H1 (cell line): ENCODE data around the gene AOAH. TPM values are rescaled to one million over a fixed set of nuclear protein-coding genes. Genes with fewer than 3 reads are reported as not detected.

Source experiments
- CTCF ChIA-PET: fragments of 300-600 bp; sonication (Branson Sonifier 250); formaldehyde crosslinking; loops from one replicate; lab custom pipeline; 2021; ENCODE audit not compliant: partially characterized antibody; lab: Charles Lee
- POLR2A ChIA-PET: fragments of 300-600 bp; sonication (Branson Sonifier 250); formaldehyde crosslinking; loops from one replicate; lab custom pipeline; 2021; ENCODE audit warnings: inconsistent platforms; ENCODE audit not compliant: partially characterized antibody; lab: Charles Lee
- DNase-seq, 2 experiments: peaks; one replicate each; pipeline versions ENCODE4 v3.0.0 to v3.0.0-alpha.2; 2010 to 2022; ENCODE audit warnings: low spot score in 2 of 2, low read depth in 1 of 2, mixed read lengths in 1 of 2
- FAIRE-seq: peaks from 2 replicates; lab custom pipeline; 2011; peaks lifted over from hg19 to GRCh38; lab: Jason Lieb, UNC
- H2AFZ ChIP-seq: 2 replicates; pipeline ENCODE4 v1.8.1; 2012; ENCODE audit warnings: low read length, inconsistent platforms
- H2AK5ac ChIP-seq: 2 replicates; pipeline ENCODE4 v1.6.1; 2013; ENCODE audit warnings: low read depth, low read length
- H2BK120ac ChIP-seq: replicated peaks from 2 replicates; pipeline ENCODE3; 2013; ENCODE audit warnings: low read depth, low read length, inconsistent platforms
- H2BK12ac ChIP-seq: 2 replicates; pipeline ENCODE4 v1.6.1; 2013; ENCODE audit warnings: low read depth, low read length
- H2BK15ac ChIP-seq: 2 replicates; pipeline ENCODE4 v1.6.1; 2013; ENCODE audit warnings: low read length
- H2BK20ac ChIP-seq: 2 replicates; pipeline ENCODE4 v1.6.1; 2013; ENCODE audit warnings: low read length
- H2BK5ac ChIP-seq: 2 replicates; pipeline ENCODE4 v1.6.1; 2013; ENCODE audit warnings: low read depth, low read length
- H3K14ac ChIP-seq: 2 replicates; pipeline ENCODE4 v1.6.1; 2013; ENCODE audit warnings: inconsistent platforms; ENCODE audit not compliant: insufficient read length
- H3K18ac ChIP-seq: 2 replicates; pipeline ENCODE4 v1.6.1; 2013; ENCODE audit warnings: low read length; ENCODE audit errors: extremely low read depth
- H3K23ac ChIP-seq: 2 replicates; pipeline ENCODE4 v1.6.1; 2013; ENCODE audit warnings: inconsistent platforms; ENCODE audit not compliant: insufficient read length
- H3K23me2 ChIP-seq: 2 replicates; pipeline ENCODE4 v1.6.1; 2013; ENCODE audit warnings: low read depth, low read length
- H3K27ac ChIP-seq: 2 replicates; pipeline ENCODE4 v1.6.1; 2011; ENCODE audit warnings: low read depth, low read length, inconsistent platforms
- H3K27me3 ChIP-seq, 4 experiments: replicated peaks in 1 of 4; 1 replicate in 1 of 4; 2 replicates in 3 of 4; pipeline versions ENCODE4 v1.6.1 to v1.8.1; 2011 to 2013; ENCODE audit warnings: low read length in 3 of 4, mild to moderate bottlenecking in 3 of 4, inconsistent platforms in 2 of 4, mixed read lengths in 2 of 4, moderate library complexity in 1 of 4; ENCODE audit not compliant: control insufficient read depth in 3 of 4, insufficient read depth in 3 of 4; ENCODE audit errors: extremely low read depth in 1 of 4
- H3K36me3 ChIP-seq, 4 experiments: 2 replicates each; pipeline versions ENCODE4 v1.6.1 to v1.8.1; 2011 to 2013; ENCODE audit warnings: mild to moderate bottlenecking in 4 of 4, low read length in 3 of 4, moderate library complexity in 2 of 4, control low read depth in 1 of 4, inconsistent platforms in 1 of 4; ENCODE audit not compliant: insufficient read depth in 4 of 4, control insufficient read depth in 2 of 4
- H3K4ac ChIP-seq: replicated peaks from 2 replicates; pipeline ENCODE3; 2013; ENCODE audit warnings: low read length, low read depth, mixed read lengths, inconsistent platforms; ENCODE audit not compliant: insufficient read length
- H3K4me1 ChIP-seq, 4 experiments: replicated peaks in 1 of 4; 1 replicate in 1 of 4; 2 replicates in 3 of 4; pipeline versions ENCODE4 v1.6.1 to v1.8.1; 2011 to 2013; ENCODE audit warnings: low read length in 3 of 4, inconsistent platforms in 2 of 4, mixed read lengths in 1 of 4; ENCODE audit not compliant: insufficient read depth in 4 of 4, control insufficient read depth in 3 of 4
- H3K4me2 ChIP-seq, 2 experiments: 2 replicates each; pipeline versions ENCODE4 v1.6.1 to v1.8.1; 2011 to 2013; ENCODE audit warnings: low read depth in 2 of 2, low read length in 2 of 2, control low read depth in 1 of 2, inconsistent platforms in 1 of 2, mild to moderate bottlenecking in 1 of 2; ENCODE audit not compliant: insufficient read depth in 1 of 2
- H3K4me3 ChIP-seq, 4 experiments: fragments of 200-600, 300-600 bp in 1 of 4; sonication (generic), shearing (Covaris generic), sonication (Bioruptor Twin) in 1 of 4; 2 replicates each; pipeline versions ENCODE4 v1.5.1 to v1.8.1; 2011 to 2016; ENCODE audit warnings: low read length in 4 of 4, low read depth in 3 of 4, control low read depth in 2 of 4, inconsistent platforms in 2 of 4, mild to moderate bottlenecking in 2 of 4, mixed read lengths in 1 of 4, moderate library complexity in 1 of 4; ENCODE audit not compliant: insufficient read depth in 2 of 4; ENCODE audit errors: extremely low read depth in 1 of 4
- H3K56ac ChIP-seq: replicated peaks from 2 replicates; pipeline ENCODE3; 2013; ENCODE audit warnings: low read depth, mild to moderate bottlenecking, mixed read lengths, low read length, inconsistent platforms; ENCODE audit not compliant: insufficient read length
- H3K79me1 ChIP-seq: 2 replicates; pipeline ENCODE4 v1.6.1; 2013; ENCODE audit warnings: low read depth, low read length, control low read depth
- H3K79me2 ChIP-seq, 2 experiments: 2 replicates each; pipeline versions ENCODE4 v1.6.1 to v1.8.1; 2012 to 2013; ENCODE audit warnings: low read length in 2 of 2, mild to moderate bottlenecking in 2 of 2, inconsistent platforms in 1 of 2; ENCODE audit not compliant: insufficient read depth in 2 of 2, control insufficient read depth in 1 of 2
- H3K9ac ChIP-seq, 4 experiments: replicated peaks in 1 of 4; 1 replicate in 1 of 4; 2 replicates in 3 of 4; pipeline versions ENCODE4 v1.6.1 to v1.8.1; 2011 to 2013; ENCODE audit warnings: low read depth in 3 of 4, low read length in 3 of 4, control low read depth in 2 of 4, mild to moderate bottlenecking in 2 of 4, moderate library complexity in 2 of 4, inconsistent platforms in 1 of 4; ENCODE audit errors: extremely low read depth in 1 of 4
- H3K9me3 ChIP-seq, 2 experiments: 2 replicates each; pipeline versions ENCODE4 v1.6.1 to v1.8.1; 2012 to 2013; ENCODE audit warnings: mild to moderate bottlenecking in 2 of 2, moderate library complexity in 2 of 2, control low read depth in 1 of 2, inconsistent platforms in 1 of 2, low read depth in 1 of 2, low read length in 1 of 2, mixed read lengths in 1 of 2; ENCODE audit not compliant: insufficient read depth in 2 of 2
- H4K20me1 ChIP-seq, 2 experiments: replicated peaks in 1 of 2; 2 replicates each; pipeline versions ENCODE3 to v1.8.1; 2011 to 2013; ENCODE audit warnings: inconsistent platforms in 2 of 2, low read length in 2 of 2, mild to moderate bottlenecking in 1 of 2; ENCODE audit not compliant: insufficient read depth in 2 of 2, control insufficient read depth in 1 of 2
- H4K5ac ChIP-seq: 2 replicates; pipeline ENCODE4 v1.6.1; 2013; ENCODE audit warnings: low read length, low read depth, mixed read lengths, inconsistent platforms; ENCODE audit not compliant: insufficient read length
- H4K8ac ChIP-seq: 2 replicates; pipeline ENCODE4 v1.8.0; 2013; ENCODE audit warnings: mild to moderate bottlenecking, moderate library complexity, low read length, inconsistent platforms; ENCODE audit not compliant: insufficient read depth; ENCODE audit errors: extremely low read depth
- H4K91ac ChIP-seq: replicated peaks from 2 replicates; pipeline ENCODE3; 2013; ENCODE audit warnings: low read length, mixed read lengths, inconsistent platforms; ENCODE audit not compliant: insufficient read length
- CTBP2 ChIP-seq: IDR thresholded peaks from 2 replicates; pipeline ENCODE4 v1.7.0; 2011; ENCODE audit warnings: borderline replicate concordance, mild to moderate bottlenecking, moderate library complexity, mixed read lengths, low read length; ENCODE audit not compliant: insufficient read depth, insufficient read length
- JUN ChIP-seq: IDR thresholded peaks from 2 replicates; pipeline ENCODE4 v1.6.1; 2011; ENCODE audit warnings: low read depth, mild to moderate bottlenecking, improper control_type of control experiment, low read length
- RXRA ChIP-seq: IDR thresholded peaks from 2 replicates; pipeline ENCODE4 v1.6.1; 2011; ENCODE audit warnings: low read depth, mild to moderate bottlenecking, low read length, moderate library complexity; ENCODE audit not compliant: insufficient read depth
- SP2 ChIP-seq: IDR thresholded peaks from 2 replicates; pipeline ENCODE4 v1.6.1; 2012; ENCODE audit warnings: mild to moderate bottlenecking, low read length, inconsistent platforms
- SRF ChIP-seq: IDR thresholded peaks from 2 replicates; pipeline ENCODE4 v1.6.1; 2011; ENCODE audit warnings: mild to moderate bottlenecking, low read depth, low read length, moderate library complexity
- WGBS, 2 experiments: shearing (Covaris generic) in 1 of 2; methylation state at CpG; one replicate each; pipeline versions ENCODE4 v1.1.6 to v1.1.7; 2013 to 2015; ENCODE audit warnings: low lambda C conversion rate in 2 of 2, mixed read lengths in 2 of 2, inconsistent platforms in 1 of 2, low coverage in 1 of 2, missing lambda C conversion rate in 1 of 2; ENCODE audit not compliant: insufficient replicate concordance in 2 of 2, insufficient coverage in 1 of 2, insufficient read length in 1 of 2; ENCODE audit errors: extremely low coverage in 1 of 2, missing lambda C conversion rate in 1 of 2; 5-methylcytosine and 5-hydroxymethylcytosine counted together
- polyA plus RNA-seq, 7 experiments: library from polyadenylated mRNA; depleted of rRNA in 3 of 7; stranded (reverse) in 5 of 7; unstranded in 2 of 7; fragments of >200 nt in 5 of 7; fragments of 200-250 nt in 2 of 7; gene quantifications; 1 replicate in 5 of 7; 2 replicates in 1 of 7; 4 replicates in 1 of 7; pipeline versions ENCODE4 v1.2.1 to v1.2.3, GENCODE V29; 2011 to 2013; ENCODE audit warnings: missing spikeins in 2 of 7, mixed read lengths in 2 of 7
- total RNA-seq: library from RNA; stranded (reverse); fragmentation: NEBNext Ultra II Directional; extraction: Animal tissue kit (Norgen Biotek cat#: 25700); gene quantifications from 2 replicates; pipeline ENCODE4 v1.2.1, GENCODE V29; 2021
- TF ChIP-seq, protein P1 (sequence below): IDR thresholded peaks from 2 replicates; pipeline ENCODE4 v1.6.1; 2012; ENCODE audit warnings: inconsistent platforms

The AOAH gene
- total and polyA plus RNA-seq, 2 of the 8 experiments (the other 6 are each of a cell fraction or from before 2014, with no cell fraction given) = 0.08 TPM; not detected in 1

DNA sequence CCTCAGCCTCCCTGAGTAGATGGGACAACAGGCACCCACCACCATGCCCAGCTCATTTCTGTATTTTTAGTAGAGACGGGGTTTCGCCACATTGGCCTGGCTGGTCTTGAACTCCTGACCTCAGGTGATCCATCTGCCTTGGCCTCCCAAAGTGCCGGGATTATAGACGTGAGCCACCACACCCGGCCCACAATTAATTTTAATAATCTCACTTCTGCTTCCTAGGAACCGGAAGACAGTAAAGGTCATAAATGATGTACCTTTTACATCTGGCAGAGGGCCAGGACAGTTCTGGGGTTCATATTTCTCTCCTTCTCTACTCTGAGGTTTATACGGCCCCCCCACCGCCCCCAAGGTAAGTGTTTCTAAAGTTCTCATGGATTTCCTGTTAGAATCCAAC, 31.2 kb upstream of the AOAH start:
- Histone ChIP-seq H4K8ac (no peak overlapping the region), H4K20me1 (no peaks in the 10 kb centered on the region), H3K4ac (no peak overlapping the region), H2BK20ac (no peak overlapping the region), H3K23ac (no peak overlapping the region), H2BK120ac (no peak overlapping the region), H3K36me3 (no peaks in the 10 kb centered on the region), H2AK5ac (no peak overlapping the region), H2BK12ac (no peak overlapping the region), H2BK5ac (no peak overlapping the region), H3K23me2 (no peaks in the 10 kb centered on the region), H3K4me2 (no peak overlapping the region), H3K4me1 (no peaks in the 10 kb centered on the region), H3K27me3 (no peaks in the 10 kb centered on the region; a peak in 1 of 7 replicates), H2AFZ (no peak overlapping the region), H3K27ac (no peak overlapping the region), H2BK15ac (no peak overlapping the region), H3K14ac (no peak overlapping the region), H3K18ac (no peak overlapping the region), H4K5ac (no peak overlapping the region), H3K9ac (no peak overlapping the region), H3K4me3 (no peak overlapping the region), H3K56ac (no peak overlapping the region), H4K91ac (no peak overlapping the region), H3K79me2 (no peaks in the 10 kb centered on the region), H3K79me1 (no peaks in the 10 kb centered on the region), H3K9me3 (no peaks in the 10 kb centered on the region)
- ChIA-PET CTCF (interaction anchor here (0.6 to 1.6 kb wide), 7 partner anchors 8 to 1904 kb away, joined by 3 to 4 read pairs (median 3); no protein-coding TSS in a partner anchor), POLR2A (interaction anchor here (1.3 kb wide), 1 partner anchor 28 kb away, joined by 3 read pairs; no protein-coding TSS in a partner anchor)
- WGBS, 2 experiments = 84% methylated on average over 8 of the region's 8 CpGs; no CpG with 5 or more reads in 1 of the 2 experiments
- DNase-seq (no peak), FAIRE-seq (no peak)
- TF ChIP-seq SP2 (no peak), JUN (no peak), RXRA (no peak), SRF (no peak), CTBP2 (no peak)
- TF ChIP-seq, protein P1, sequence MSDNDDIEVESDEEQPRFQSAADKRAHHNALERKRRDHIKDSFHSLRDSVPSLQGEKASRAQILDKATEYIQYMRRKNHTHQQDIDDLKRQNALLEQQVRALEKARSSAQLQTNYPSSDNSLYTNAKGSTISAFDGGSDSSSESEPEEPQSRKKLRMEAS = no peak
